ENCODE results near the gene ECI2. TPM values are rescaled to one million over a fixed set of nuclear protein-coding genes. Genes with fewer than 3 reads are reported as not detected.

The ECI2 gene
- total RNA-seq, 1 donor from 2014 or later, result 26.3 TPM

GRCh38 chr6:4128072-4128471, 7.3 kb downstream of the ECI2 start:
- Histone ChIP-seq H3K27me3 (ENCODE audit: control insufficient read depth, insufficient read depth, low read length) (no peaks in the 10 kb centered on the region), H3K36me3 (ENCODE audit: control insufficient read depth, insufficient read depth, low read length) (peaks cover 7% of the 10 kb centered on the region)
- no peak for FAIRE-seq

GRCh38 chr6:4125933-4126864, 9.2 kb downstream of the ECI2 start:
- Histone ChIP-seq H3K36me3 (ENCODE audit: control insufficient read depth, insufficient read depth, low read length) (peaks cover 6% of the 10 kb centered on the region), H3K4me3 (ENCODE audit: low read depth, low read length) (no peak overlapping the region), H3K27me3 (ENCODE audit: control insufficient read depth, insufficient read depth, low read length) (no peaks in the 10 kb centered on the region)
- DNase-seq (ENCODE audit: low read depth), result peak; percentile 90
- no peak for FAIRE-seq
- no peak for TF ChIP-seq CTCF (IDR thresholded peaks at IDR 0.05; ENCODE audit: insufficient read depth, low read length, severe bottlenecking)

More at GRCh38 chr6:4128072-4128471, 7.3 kb downstream of the ECI2 start:
- no peak for DNase-seq (ENCODE audit: low read depth)
- no peak overlapping the region for H3K4me3 ChIP-seq (ENCODE audit: low read depth, low read length)
- no peak for TF ChIP-seq CTCF (IDR thresholded peaks at IDR 0.05; ENCODE audit: insufficient read depth, low read length, severe bottlenecking)

GRCh38 chr6:4125500-4125899, 9.9 kb downstream of the ECI2 start:
- DNase-seq (ENCODE audit: low read depth) (no peak), FAIRE-seq (no peak)
- Histone ChIP-seq H3K4me3 (ENCODE audit: low read depth, low read length) (no peak overlapping the region), H3K27me3 (ENCODE audit: control insufficient read depth, insufficient read depth, low read length) (no peaks in the 10 kb centered on the region), H3K36me3 (ENCODE audit: control insufficient read depth, insufficient read depth, low read length) (peaks cover 6% of the 10 kb centered on the region)
- no peak for TF ChIP-seq CTCF (IDR thresholded peaks at IDR 0.05; ENCODE audit: insufficient read depth, low read length, severe bottlenecking)

GRCh38 chr6:4124351-4124750, 11.0 kb downstream of the ECI2 start:
- no peaks in the 10 kb centered on the region for H3K27me3 ChIP-seq (ENCODE audit: control insufficient read depth, insufficient read depth, low read length)
- FAIRE-seq (no peak), DNase-seq (ENCODE audit: low read depth) (no peak)
- no peak overlapping the region for H3K4me3 ChIP-seq (ENCODE audit: low read depth, low read length)
- no peak for TF ChIP-seq CTCF (IDR thresholded peaks at IDR 0.05; ENCODE audit: insufficient read depth, low read length, severe bottlenecking)
- peaks cover 2% of the 10 kb centered on the region for H3K36me3 ChIP-seq (ENCODE audit: control insufficient read depth, insufficient read depth, low read length)

- DNase-seq (ENCODE audit: low read depth) (no peak), FAIRE-seq (no peak)
- Histone ChIP-seq H3K36me3 (ENCODE audit: control insufficient read depth, insufficient read depth, low read length) (peaks cover 4% of the 10 kb centered on the region), H3K27me3 (ENCODE audit: control insufficient read depth, insufficient read depth, low read length) (no peaks in the 10 kb centered on the region), H3K4me3 (ENCODE audit: low read depth, low read length) (no peak overlapping the region)
- TF ChIP-seq CTCF (IDR thresholded peaks at IDR 0.05; ENCODE audit: insufficient read depth, low read length, severe bottlenecking), result no peak
These were observed 19.6 kb downstream of the ECI2 start for GRCh38 chr6:4115741-4116140.

Data from bronchial epithelial cell (primary cell).